ENCODE data around the gene PTN.

The PTN gene

DNA sequence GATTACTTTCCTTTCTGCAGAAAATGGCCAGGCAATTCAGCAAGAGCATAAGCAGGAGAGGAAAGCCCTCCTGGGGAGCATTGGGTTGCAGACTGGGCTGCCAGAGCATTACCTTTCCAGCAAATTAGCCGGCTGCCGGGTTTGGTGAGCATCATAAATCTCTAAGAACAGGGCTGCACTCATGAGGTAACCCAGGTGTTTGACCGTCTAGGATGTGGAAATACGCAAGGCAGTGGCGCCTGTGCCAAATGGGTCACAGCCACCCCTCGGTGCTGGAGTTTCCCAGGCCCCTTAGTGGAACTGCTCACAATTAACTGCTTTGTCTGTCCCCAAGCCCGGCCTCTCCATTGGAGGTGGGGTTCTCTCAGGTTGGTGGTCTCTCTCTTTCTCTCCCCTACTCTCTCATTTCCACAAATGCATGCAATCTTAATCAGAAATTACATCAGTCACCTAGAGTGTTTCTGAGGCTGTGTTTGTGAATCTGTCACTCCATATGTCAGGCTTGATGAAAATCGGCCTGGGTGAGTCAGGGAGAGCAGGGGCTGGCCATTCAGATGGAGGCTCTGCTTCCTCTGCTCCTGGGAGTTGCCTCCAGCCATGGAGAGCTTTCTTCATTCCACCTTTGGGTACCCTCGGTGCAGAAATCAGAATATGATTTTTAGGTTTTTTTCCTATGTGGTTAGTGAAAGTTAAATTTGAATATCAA, 26.7 kb downstream of the PTN start:
- Histone ChIP-seq H3K9me3 (ENCODE audit: control insufficient read depth, insufficient read depth, low read depth, low read length) (no peaks in the 10 kb centered on the region), H3K4me3 (ENCODE audit: low read depth, low read length) (no peak overlapping the region), H3K4me1 (ENCODE audit: control insufficient read depth, insufficient read depth, low read length) (no peaks in the 10 kb centered on the region), H3K27ac (ENCODE audit: extremely low read depth, low read depth, low read length) (no peak overlapping the region), H3K36me3 (ENCODE audit: control insufficient read depth in 2 of 2, insufficient read depth in 1 of 2, low read length in 2 of 2) (no peaks in the 10 kb centered on the region)
- TF ChIP-seq ZNF184 (tag by site-specific recombination; IDR thresholded peaks at IDR 0.05): no peak
- TF ChIP-seq, protein P1, sequence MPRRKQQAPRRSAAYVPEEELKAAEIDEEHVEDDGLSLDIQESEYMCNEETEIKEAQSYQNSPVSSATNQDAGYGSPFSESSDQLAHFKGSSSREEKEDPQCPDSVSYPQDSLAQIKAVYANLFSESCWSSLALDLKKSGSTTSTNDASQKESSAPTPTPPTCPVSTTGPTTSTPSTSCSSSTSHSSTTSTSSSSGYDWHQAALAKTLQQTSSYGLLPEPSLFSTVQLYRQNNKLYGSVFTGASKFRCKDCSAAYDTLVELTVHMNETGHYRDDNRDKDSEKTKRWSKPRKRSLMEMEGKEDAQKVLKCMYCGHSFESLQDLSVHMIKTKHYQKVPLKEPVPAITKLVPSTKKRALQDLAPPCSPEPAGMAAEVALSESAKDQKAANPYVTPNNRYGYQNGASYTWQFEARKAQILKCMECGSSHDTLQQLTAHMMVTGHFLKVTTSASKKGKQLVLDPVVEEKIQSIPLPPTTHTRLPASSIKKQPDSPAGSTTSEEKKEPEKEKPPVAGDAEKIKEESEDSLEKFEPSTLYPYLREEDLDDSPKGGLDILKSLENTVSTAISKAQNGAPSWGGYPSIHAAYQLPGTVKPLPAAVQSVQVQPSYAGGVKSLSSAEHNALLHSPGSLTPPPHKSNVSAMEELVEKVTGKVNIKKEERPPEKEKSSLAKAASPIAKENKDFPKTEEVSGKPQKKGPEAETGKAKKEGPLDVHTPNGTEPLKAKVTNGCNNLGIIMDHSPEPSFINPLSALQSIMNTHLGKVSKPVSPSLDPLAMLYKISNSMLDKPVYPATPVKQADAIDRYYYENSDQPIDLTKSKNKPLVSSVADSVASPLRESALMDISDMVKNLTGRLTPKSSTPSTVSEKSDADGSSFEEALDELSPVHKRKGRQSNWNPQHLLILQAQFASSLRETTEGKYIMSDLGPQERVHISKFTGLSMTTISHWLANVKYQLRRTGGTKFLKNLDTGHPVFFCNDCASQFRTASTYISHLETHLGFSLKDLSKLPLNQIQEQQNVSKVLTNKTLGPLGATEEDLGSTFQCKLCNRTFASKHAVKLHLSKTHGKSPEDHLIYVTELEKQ (tag by site-specific recombination; IDR thresholded peaks at IDR 0.05; ENCODE audit: borderline replicate concordance): no peak
- POLR2A ChIA-PET: no interaction called here
- CTCF ChIA-PET: interaction anchor here (0.5 to 0.6 kb wide), 2 partner anchors 8 to 19 kb away, joined by 4 read pairs; no protein-coding TSS in a partner anchor

GRCh38 chr7:137313201-137313600, 30.3 kb downstream of the PTN start:
- ChIA-PET CTCF (no interaction called here), POLR2A (no interaction called here)
- H3K27ac ChIP-seq (ENCODE audit: extremely low read depth, low read depth, low read length): no peak overlapping the region
- no peak for TF ChIP-seq ZNF140 (tag by site-specific recombination; IDR thresholded peaks at IDR 0.05)
- TF ChIP-seq ZNF366 (tag by site-specific recombination; conservative IDR thresholded peaks at IDR 0.05): no peak
- TF ChIP-seq ZNF350 (tag by site-specific recombination; IDR thresholded peaks at IDR 0.05): no peak
- TF ChIP-seq SCRT1 (tag by site-specific recombination; IDR thresholded peaks at IDR 0.05; ENCODE audit: borderline replicate concordance): no peak
- TF ChIP-seq ZNF558 (tag by site-specific recombination; IDR thresholded peaks at IDR 0.05): no peak
- no peak for TF ChIP-seq ZNF624 (tag by site-specific recombination; IDR thresholded peaks at IDR 0.05)
- TF ChIP-seq OVOL3 (tag by site-specific recombination; IDR thresholded peaks at IDR 0.05): no peak
- TF ChIP-seq ZNF169 (tag by site-specific recombination; IDR thresholded peaks at IDR 0.05): no peak
- no peak for TF ChIP-seq ZNF398 (tag by site-specific recombination; IDR thresholded peaks at IDR 0.05)
- TF ChIP-seq ZSCAN4 (tag by site-specific recombination; IDR thresholded peaks at IDR 0.05): no peak
- TF ChIP-seq ZNF26 (tag by site-specific recombination; IDR thresholded peaks at IDR 0.05): no peak
- TF ChIP-seq ZNF639 (tag by site-specific recombination; IDR thresholded peaks at IDR 0.05): no peak
- no peak for TF ChIP-seq GLI4 (tag by site-specific recombination; IDR thresholded peaks at IDR 0.05)
- TF ChIP-seq ZSCAN18 (tag by site-specific recombination; IDR thresholded peaks at IDR 0.05): no peak
- no peak for TF ChIP-seq ZNF174 (tag by site-specific recombination; IDR thresholded peaks at IDR 0.05)
- H3K4me3 ChIP-seq (ENCODE audit: low read depth, low read length): no peak overlapping the region
- no peaks in the 10 kb centered on the region for H3K4me1 ChIP-seq (ENCODE audit: control insufficient read depth, insufficient read depth, low read length)
- H3K9me3 ChIP-seq (ENCODE audit: control insufficient read depth, insufficient read depth, low read depth, low read length): no peaks in the 10 kb centered on the region
- H3K36me3 ChIP-seq (ENCODE audit: control insufficient read depth in 2 of 2, insufficient read depth in 1 of 2, low read length in 2 of 2): no peaks in the 10 kb centered on the region

Data from HEK293 (cell line).